ENCODE data around the gene DENND2A. TPM values are rescaled to one million over a fixed set of nuclear protein-coding genes. Genes with fewer than 3 reads are reported as not detected.
"Not testable (repeated sequence)": the region's sequence is repeated elsewhere in the genome, so short reads cannot be mapped to it uniquely, and the experiment has no call there.

Gene DENND2A
- total and polyA plus RNA-seq, 9 donors = 23.9 to 72.2 (median 48.3) TPM

- WGBS (ENCODE audit: insufficient coverage) = 85% methylated on average over 6 of the region's 12 CpGs
- DNase-seq = no peak
- Histone ChIP-seq H3K4me3 (ENCODE audit: low read length) (no peak overlapping the region), H3K27ac (ENCODE audit: low read length) (no peak overlapping the region), H3K4me1 (ENCODE audit: control insufficient read depth, insufficient read depth, low read length) (peaks cover 42% of the 10 kb centered on the region), H3K36me3 (ENCODE audit: control insufficient read depth, insufficient read depth, low read length) (peaks cover 60% of the 10 kb centered on the region), H3K9me3 (replicated peaks; ENCODE audit: control insufficient read depth, low read depth, low read length) (no peaks in the 10 kb centered on the region), H3K27me3 (ENCODE audit: control insufficient read depth, insufficient read depth, low read length) (no peaks in the 10 kb centered on the region)
Observed at GRCh38 chr7:140537750-140538482, 102.7 kb downstream of the DENND2A start.

DNA sequence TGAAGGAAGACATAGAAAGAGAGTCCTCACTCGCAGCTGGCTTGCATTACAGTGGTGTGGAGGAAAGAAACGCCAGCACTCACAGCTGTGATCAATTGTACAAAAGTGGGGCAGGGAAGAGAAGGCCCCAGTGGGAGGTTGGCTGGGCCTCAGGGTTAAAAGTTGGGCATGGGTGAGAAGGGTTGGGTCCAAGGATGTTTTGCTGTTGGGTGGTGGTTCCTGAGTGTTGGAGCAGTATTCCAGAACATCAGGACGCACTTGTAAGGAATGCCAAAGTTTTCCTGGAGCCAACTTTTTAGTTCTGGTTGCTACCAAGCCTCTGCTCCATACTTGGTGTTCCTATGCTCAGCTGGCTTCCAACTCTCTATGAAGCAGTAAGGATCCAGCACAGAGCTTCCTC lies 105.9 kb downstream of the DENND2A start:
- DNase-seq = peak; percentile 88
- Histone ChIP-seq H3K27ac (ENCODE audit: low read length) (no peak overlapping the region), H3K36me3 (ENCODE audit: control insufficient read depth, insufficient read depth, low read length) (peaks cover 56% of the 10 kb centered on the region), H3K9me3 (replicated peaks; ENCODE audit: control insufficient read depth, low read depth, low read length) (no peaks in the 10 kb centered on the region), H3K4me3 (ENCODE audit: low read length) (no peak overlapping the region), H3K4me1 (ENCODE audit: control insufficient read depth, insufficient read depth, low read length) (peaks cover 13% of the 10 kb centered on the region), H3K27me3 (ENCODE audit: control insufficient read depth, insufficient read depth, low read length) (no peaks in the 10 kb centered on the region)
- 12% methylated on average over 2 of the region's 3 CpGs for WGBS (ENCODE audit: insufficient coverage)

DNA sequence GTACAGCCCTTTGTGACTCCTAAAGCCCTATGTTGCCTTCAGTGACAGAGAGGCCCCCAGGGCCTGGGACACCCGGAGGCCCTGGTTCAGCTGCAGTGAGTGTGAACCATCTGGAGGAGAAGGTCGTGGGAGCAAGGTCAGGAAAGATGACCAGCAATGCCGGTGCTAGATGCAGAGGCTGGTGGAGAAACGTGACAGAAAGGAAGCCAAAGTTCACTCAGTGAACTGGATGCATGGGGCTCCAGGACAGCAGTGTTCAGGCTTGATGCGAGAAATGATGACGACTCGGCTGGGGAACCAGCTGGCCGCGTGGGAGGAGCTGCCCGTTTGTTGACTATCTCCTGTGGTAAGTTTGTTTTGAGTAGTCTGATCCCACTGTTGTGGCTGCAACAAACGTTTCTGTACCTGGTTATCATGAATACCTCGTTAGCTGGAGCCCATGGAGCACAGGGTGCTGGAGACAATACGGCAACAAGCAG lies 107.2 kb downstream of the DENND2A start:
- WGBS (ENCODE audit: insufficient coverage) = 70% methylated on average over 13 of the region's 13 CpGs
- Histone ChIP-seq H3K4me3 (ENCODE audit: low read length) (no peak overlapping the region), H3K36me3 (ENCODE audit: control insufficient read depth, insufficient read depth, low read length) (peaks cover 49% of the 10 kb centered on the region), H3K4me1 (ENCODE audit: control insufficient read depth, insufficient read depth, low read length) (peaks cover 6% of the 10 kb centered on the region), H3K9me3 (replicated peaks; ENCODE audit: control insufficient read depth, low read depth, low read length) (no peaks in the 10 kb centered on the region), H3K27me3 (ENCODE audit: control insufficient read depth, insufficient read depth, low read length) (no peaks in the 10 kb centered on the region), H3K27ac (ENCODE audit: low read length) (no peak overlapping the region)
- DNase-seq = no peak

GRCh38 chr7:140529428-140529827 lies 111.2 kb downstream of the DENND2A start:
- DNase-seq; H3K9me3 ChIP-seq (replicated peaks; ENCODE audit: control insufficient read depth, low read depth, low read length); H3K27me3 ChIP-seq (ENCODE audit: control insufficient read depth, insufficient read depth, low read length); H3K27ac ChIP-seq (ENCODE audit: low read length); H3K4me1 ChIP-seq (ENCODE audit: control insufficient read depth, insufficient read depth, low read length); H3K4me3 ChIP-seq (ENCODE audit: low read length): not testable (repeated sequence)
- no CpG with 5 or more reads among the region's 4 CpGs for WGBS (ENCODE audit: insufficient coverage)
- H3K36me3 ChIP-seq (ENCODE audit: control insufficient read depth, insufficient read depth, low read length) = peaks cover 59% of the 10 kb centered on the region

DNA sequence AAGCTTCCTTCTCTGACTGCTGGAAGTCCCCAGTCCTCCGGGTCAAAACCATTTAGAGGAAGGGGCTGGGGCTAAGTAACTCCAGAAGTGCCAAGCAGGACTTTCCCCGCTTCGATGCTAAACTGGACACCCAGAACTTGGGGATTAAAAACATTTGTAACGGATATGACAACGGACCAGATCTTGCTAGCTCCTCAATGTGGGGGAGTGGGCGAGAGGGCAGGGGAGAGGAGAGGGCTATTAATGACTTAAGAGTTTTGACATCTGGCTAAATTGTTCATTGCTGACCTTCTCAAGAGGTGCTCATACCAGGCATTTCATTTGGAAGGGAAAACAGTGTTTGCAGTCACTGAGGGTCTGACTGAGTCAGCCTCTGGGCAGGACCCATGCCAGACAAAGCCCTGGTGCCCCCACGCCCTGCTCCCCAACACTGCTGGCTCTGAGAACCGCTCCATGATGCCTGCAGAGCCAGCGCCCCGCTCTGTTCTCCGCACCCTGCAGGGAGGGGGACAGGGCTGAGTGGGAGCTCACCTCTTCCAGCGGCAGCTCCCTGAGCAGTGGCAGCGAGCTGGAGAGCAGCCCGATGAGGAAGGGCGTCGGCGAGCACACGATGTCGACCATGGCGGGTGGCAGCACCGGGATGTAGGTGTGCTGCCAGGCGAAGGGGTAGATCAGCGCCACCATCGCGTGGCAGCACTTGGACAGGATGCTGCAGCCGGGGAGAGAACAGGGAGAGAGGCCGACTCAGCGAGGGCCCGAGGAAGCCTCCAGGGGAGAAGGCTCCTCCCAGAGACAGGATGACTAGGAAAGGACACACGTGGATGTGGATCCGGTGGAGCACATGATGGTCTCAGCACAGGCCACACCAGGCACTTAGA lies 113.6 kb downstream of the DENND2A start:
- no peak for DNase-seq
- no peaks in the 10 kb centered on the region for H3K27me3 ChIP-seq (ENCODE audit: control insufficient read depth, insufficient read depth, low read length)
- H3K27ac ChIP-seq (ENCODE audit: low read length) = no peak overlapping the region
- H3K36me3 ChIP-seq (ENCODE audit: control insufficient read depth, insufficient read depth, low read length) = peaks cover 58% of the 10 kb centered on the region
- 76% methylated on average over 28 of the region's 31 CpGs for WGBS (ENCODE audit: insufficient coverage)
- H3K4me1 ChIP-seq (ENCODE audit: control insufficient read depth, insufficient read depth, low read length) = no peaks in the 10 kb centered on the region
- no peaks in the 10 kb centered on the region for H3K9me3 ChIP-seq (replicated peaks; ENCODE audit: control insufficient read depth, low read depth, low read length)
- H3K4me3 ChIP-seq (ENCODE audit: low read length) = no peak overlapping the region

GRCh38 chr7:140526214-140526613 lies 114.4 kb downstream of the DENND2A start:
- DNase-seq = no peak
- H3K9me3 ChIP-seq (replicated peaks; ENCODE audit: control insufficient read depth, low read depth, low read length) = no peaks in the 10 kb centered on the region
- 92% methylated on average over 6 of the region's 9 CpGs for WGBS (ENCODE audit: insufficient coverage)
- H3K27ac ChIP-seq (ENCODE audit: low read length) = no peak overlapping the region
- H3K4me3 ChIP-seq (ENCODE audit: low read length) = no peak overlapping the region
- H3K36me3 ChIP-seq (ENCODE audit: control insufficient read depth, insufficient read depth, low read length) = peaks cover 62% of the 10 kb centered on the region
- no peaks in the 10 kb centered on the region for H3K27me3 ChIP-seq (ENCODE audit: control insufficient read depth, insufficient read depth, low read length)
- no peaks in the 10 kb centered on the region for H3K4me1 ChIP-seq (ENCODE audit: control insufficient read depth, insufficient read depth, low read length)

- no peaks in the 10 kb centered on the region for H3K4me1 ChIP-seq (ENCODE audit: control insufficient read depth, insufficient read depth, low read length)
- DNase-seq = no peak
- no peak overlapping the region for H3K4me3 ChIP-seq (ENCODE audit: low read length)
- peaks cover 62% of the 10 kb centered on the region for H3K36me3 ChIP-seq (ENCODE audit: control insufficient read depth, insufficient read depth, low read length)
- 71% methylated on average over 6 of the region's 10 CpGs for WGBS (ENCODE audit: insufficient coverage)
- no peaks in the 10 kb centered on the region for H3K9me3 ChIP-seq (replicated peaks; ENCODE audit: control insufficient read depth, low read depth, low read length)
- no peaks in the 10 kb centered on the region for H3K27me3 ChIP-seq (ENCODE audit: control insufficient read depth, insufficient read depth, low read length)
- no peak overlapping the region for H3K27ac ChIP-seq (ENCODE audit: low read length)
Observed at GRCh38 chr7:140525743-140526142, 114.9 kb downstream of the DENND2A start.

GRCh38 chr7:140521421-140521820 lies 119.2 kb downstream of the DENND2A start:
- Histone ChIP-seq H3K4me1 (ENCODE audit: control insufficient read depth, insufficient read depth, low read length) (peaks cover 15% of the 10 kb centered on the region), H3K36me3 (ENCODE audit: control insufficient read depth, insufficient read depth, low read length) (peaks cover 63% of the 10 kb centered on the region), H3K4me3 (ENCODE audit: low read length) (no peak overlapping the region), H3K9me3 (replicated peaks; ENCODE audit: control insufficient read depth, low read depth, low read length) (no peaks in the 10 kb centered on the region), H3K27me3 (ENCODE audit: control insufficient read depth, insufficient read depth, low read length) (no peaks in the 10 kb centered on the region), H3K27ac (ENCODE audit: low read length) (no peak overlapping the region)
- no peak for DNase-seq
- 100% methylated on average over 2 of the region's 3 CpGs for WGBS (ENCODE audit: insufficient coverage)

DNA sequence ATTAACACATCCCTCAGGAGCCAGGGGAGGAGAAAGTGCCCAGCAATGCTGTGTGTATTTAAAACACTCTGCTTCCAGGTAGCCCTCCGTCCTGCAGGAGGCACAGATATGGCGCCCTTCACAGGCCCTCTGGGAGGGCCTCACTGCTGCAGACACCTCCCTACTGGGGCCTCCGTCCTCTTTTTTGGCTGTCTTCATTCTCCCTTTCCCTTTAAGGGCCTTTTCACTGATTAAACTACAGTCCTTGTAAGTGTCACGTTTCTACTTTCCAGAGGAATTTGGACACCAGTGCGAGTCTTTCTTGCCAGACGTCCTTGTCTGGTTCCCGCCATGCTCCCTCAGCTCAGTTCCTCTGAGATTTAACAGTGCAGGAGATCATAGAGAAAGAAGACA lies 121.6 kb downstream of the DENND2A start:
- Histone ChIP-seq H3K9me3 (replicated peaks; ENCODE audit: control insufficient read depth, low read depth, low read length) (no peaks in the 10 kb centered on the region), H3K36me3 (ENCODE audit: control insufficient read depth, insufficient read depth, low read length) (peaks cover 50% of the 10 kb centered on the region), H3K27ac (ENCODE audit: low read length) (peak overlapping the region; percentile 23), H3K4me3 (ENCODE audit: low read length) (no peak overlapping the region), H3K27me3 (ENCODE audit: control insufficient read depth, insufficient read depth, low read length) (no peaks in the 10 kb centered on the region), H3K4me1 (ENCODE audit: control insufficient read depth, insufficient read depth, low read length) (peaks cover 15% of the 10 kb centered on the region)
- WGBS (ENCODE audit: insufficient coverage) = 17% methylated on average over 7 of the region's 7 CpGs
- peak; percentile 71 for DNase-seq

DNA sequence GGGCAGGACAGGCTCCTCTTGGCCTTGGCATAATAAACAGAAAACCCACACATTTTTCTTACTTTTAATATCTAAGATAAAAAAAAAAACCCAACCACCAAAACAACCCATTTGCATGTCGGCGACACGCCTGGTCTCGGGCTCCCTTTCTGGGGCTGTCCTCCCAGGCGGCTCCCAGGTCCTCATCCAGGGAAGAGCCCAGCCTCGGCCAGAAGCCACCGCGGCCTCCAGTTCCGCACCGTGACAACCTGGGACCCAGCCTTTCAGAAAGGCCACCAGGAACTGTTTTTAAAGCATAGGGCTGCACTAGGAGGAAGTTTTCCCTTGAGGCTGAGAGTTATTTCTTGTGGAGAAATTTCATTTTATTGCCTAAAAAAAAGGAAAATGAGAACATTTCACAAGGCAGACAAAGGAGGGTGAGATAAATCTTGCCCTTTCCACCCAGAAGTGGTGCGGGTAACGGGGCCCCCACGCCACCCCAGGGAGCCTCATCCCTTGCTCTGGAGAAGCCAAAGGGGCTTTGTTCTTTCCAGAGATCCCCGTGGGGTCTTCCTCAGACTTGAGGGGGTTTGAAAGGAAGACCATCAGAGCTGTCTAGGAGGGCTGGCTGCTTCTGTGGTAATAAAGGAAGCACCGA lies 122.1 kb downstream of the DENND2A start:
- Histone ChIP-seq H3K9me3 (replicated peaks; ENCODE audit: control insufficient read depth, low read depth, low read length) (no peaks in the 10 kb centered on the region), H3K27me3 (ENCODE audit: control insufficient read depth, insufficient read depth, low read length) (no peaks in the 10 kb centered on the region), H3K4me3 (ENCODE audit: low read length) (no peak overlapping the region), H3K36me3 (ENCODE audit: control insufficient read depth, insufficient read depth, low read length) (peaks cover 48% of the 10 kb centered on the region), H3K27ac (ENCODE audit: low read length) (peak overlapping the region; percentile 23), H3K4me1 (ENCODE audit: control insufficient read depth, insufficient read depth, low read length) (peaks cover 15% of the 10 kb centered on the region)
- peak; percentile 46 for DNase-seq
- WGBS (ENCODE audit: insufficient coverage) = 60% methylated on average over 2 of the region's 15 CpGs
